Ovary (tissue), 9 donors: ENCODE data around the gene NCOA3. TPM values are rescaled to one million over a fixed set of nuclear protein-coding genes. Genes with fewer than 3 reads are reported as not detected.

Source experiments
- DNase-seq, 5 donors: peaks; one replicate each; pipeline ENCODE4 v3.0.0-alpha.2; 2019 to 2020
- H3K27ac ChIP-seq, 2 donors: fragments of 200-600 bp; one replicate each; pipeline versions ENCODE4 v1.5.1 to v1.8.0; 2019 to 2022
- H3K27me3 ChIP-seq: fragments of 200-600 bp; one replicate; pipeline ENCODE4 v1.8.0; 2022
- H3K36me3 ChIP-seq: fragments of 200-600 bp; sonication (generic); one replicate; pipeline ENCODE4 v1.5.1; 2019
- H3K4me1 ChIP-seq: one replicate; pipeline ENCODE4 v1.8.1; 2013; ENCODE audit warnings: mild to moderate bottlenecking, moderate library complexity; ENCODE audit not compliant: insufficient read depth
- H3K4me3 ChIP-seq: fragments of 200-600 bp; sonication (generic); one replicate; pipeline ENCODE4 v1.5.1; 2017
- H3K9me3 ChIP-seq, 2 donors: fragments of 200-600 bp in 1 of 2; sonication (generic) in 1 of 2; one replicate each; pipeline versions ENCODE4 v1.5.1 to v1.8.1; 2013 to 2019; ENCODE audit warnings: mild to moderate bottlenecking in 1 of 2, moderate library complexity in 1 of 2
- EP300 ChIP-seq: sonication (generic); formaldehyde crosslinking; IDR thresholded peaks from one replicate; pipeline ENCODE4 v1.6.1; 2017; ENCODE audit warnings: antibody characterized with exemption
- POLR2A ChIP-seq: fragments of 450-650 bp; IDR thresholded peaks from one replicate; pipeline ENCODE4 v1.6.1; 2017; ENCODE audit warnings: antibody characterized with exemption, mild to moderate bottlenecking, moderate library complexity
- WGBS, 3 donors: extraction: QIAGEN DNeasy Blood & Tissue Kit in 1 of 3; methylation state at CpG; one replicate each; pipeline versions ENCODE4 v1.1.5 to v1.1.7; 2013 to 2017; 5-methylcytosine and 5-hydroxymethylcytosine counted together
- intact Hi-C, 4 donors: fragments of 100-400 bp; cut with DNase I; formaldehyde crosslinking; loops; one replicate each; pipeline versions ENCODE4 v1.11.0 to v1.15.1; 2022 to 2023
- polyA plus RNA-seq, 2 donors: library from polyadenylated mRNA; stranded (reverse); fragments of 200-250 nt in 1 of 2; fragments of 350-450 nt in 1 of 2; fragmentation: Illumina TruSeq in 1 of 2; extraction: RNeasy Lipid Tissue Mini Kit (QIAGEN cat#74804) in 1 of 2; gene quantifications; one replicate each; pipeline ENCODE4 v1.2.3, GENCODE V29; 2013 to 2014
- total RNA-seq, 7 donors: library from RNA; depleted of rRNA in 2 of 7; stranded (reverse); fragments of >200 nt in 2 of 7; fragmentation: NEBNext Ultra II Directional in 3 of 7; extraction: Animal tissue kit (Norgen Biotek cat#: 25700) in 3 of 7; gene quantifications; one replicate each; pipeline versions ENCODE4 v1.1.0 to v1.2.4, GENCODE V29; 2016 to 2023
- TF ChIP-seq, protein P1 (sequence below), 3 donors: fragments of 450-650 bp in 2 of 3; fragments of 200-600 bp in 1 of 3; IDR thresholded peaks; one replicate each; pipeline versions ENCODE4 v1.5.1 to v1.8.0; 2016 to 2022; ENCODE audit warnings: antibody characterized with exemption in 3 of 3, mild to moderate bottlenecking in 1 of 3
- donor health status: DM: no; HTN: no; CAD: no; lungs with moderate emphysema.
- donor health status: DM: no; HTN: no; CAD: no.
- donor health status: Bipolar disorder and iron deficiency.
- donor health status: DM: yes; HTN: yes; CAD: no.
- donor health status: DM: no; HTN: no; CAD: no.
- donor health status: DM: yes; HTN: yes; CAD: no.

NCOA3 gene
- total and polyA plus RNA-seq, 9 donors: 8.2 to 32.4 (median 25.7) TPM

DNA sequence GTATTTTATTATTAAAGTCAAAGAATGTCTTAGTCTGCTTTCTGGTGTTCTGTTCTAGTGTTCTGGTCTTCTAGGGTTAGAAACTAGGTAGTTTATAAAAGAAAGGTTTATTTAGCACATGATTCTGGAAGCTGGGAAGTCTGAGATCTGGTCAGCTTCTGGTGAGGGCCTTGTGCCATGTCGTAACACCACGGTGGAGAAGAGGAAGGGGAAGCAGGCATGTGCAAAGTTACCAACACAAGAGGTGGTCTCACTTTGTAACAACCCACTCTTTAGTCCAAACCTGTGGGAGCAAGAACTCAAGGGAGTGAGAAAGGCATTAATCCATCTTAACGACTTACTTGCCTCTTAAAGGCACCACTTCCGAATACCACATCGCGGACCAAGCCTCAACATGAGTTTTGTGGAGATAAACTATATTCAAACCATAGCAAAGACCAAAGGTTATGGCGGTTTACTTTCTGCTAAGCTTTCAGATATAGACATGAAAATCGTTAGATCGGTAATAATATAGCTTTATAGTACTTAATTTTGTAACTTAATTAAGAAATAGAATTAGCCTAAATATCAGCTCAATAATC is 99.4 kb downstream of the NCOA3 start:
- TF ChIP-seq POLR2A (no peak), EP300 (no peak)
- TF ChIP-seq, protein P1, sequence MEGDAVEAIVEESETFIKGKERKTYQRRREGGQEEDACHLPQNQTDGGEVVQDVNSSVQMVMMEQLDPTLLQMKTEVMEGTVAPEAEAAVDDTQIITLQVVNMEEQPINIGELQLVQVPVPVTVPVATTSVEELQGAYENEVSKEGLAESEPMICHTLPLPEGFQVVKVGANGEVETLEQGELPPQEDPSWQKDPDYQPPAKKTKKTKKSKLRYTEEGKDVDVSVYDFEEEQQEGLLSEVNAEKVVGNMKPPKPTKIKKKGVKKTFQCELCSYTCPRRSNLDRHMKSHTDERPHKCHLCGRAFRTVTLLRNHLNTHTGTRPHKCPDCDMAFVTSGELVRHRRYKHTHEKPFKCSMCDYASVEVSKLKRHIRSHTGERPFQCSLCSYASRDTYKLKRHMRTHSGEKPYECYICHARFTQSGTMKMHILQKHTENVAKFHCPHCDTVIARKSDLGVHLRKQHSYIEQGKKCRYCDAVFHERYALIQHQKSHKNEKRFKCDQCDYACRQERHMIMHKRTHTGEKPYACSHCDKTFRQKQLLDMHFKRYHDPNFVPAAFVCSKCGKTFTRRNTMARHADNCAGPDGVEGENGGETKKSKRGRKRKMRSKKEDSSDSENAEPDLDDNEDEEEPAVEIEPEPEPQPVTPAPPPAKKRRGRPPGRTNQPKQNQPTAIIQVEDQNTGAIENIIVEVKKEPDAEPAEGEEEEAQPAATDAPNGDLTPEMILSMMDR (IDR thresholded peaks at IDR 0.05): no peak
- no peak for DNase-seq
- Histone ChIP-seq H3K27me3 (no peaks in the 10 kb centered on the region), H3K36me3 (no peaks in the 10 kb centered on the region), H3K27ac (no peak overlapping the region), H3K4me3 (no peak overlapping the region), H3K9me3 (no peaks in the 10 kb centered on the region), H3K4me1 (peaks cover 1% of the 10 kb centered on the region)
- intact Hi-C loops: loop anchor here in 1 of 4 donors (10.0 kb wide), 1 partner anchor 406 kb away; no protein-coding TSS in a partner anchor
- 83 to 90% (median 88%) methylated on average over 9 of the region's 9 CpGs for WGBS, 3 donors

DNA sequence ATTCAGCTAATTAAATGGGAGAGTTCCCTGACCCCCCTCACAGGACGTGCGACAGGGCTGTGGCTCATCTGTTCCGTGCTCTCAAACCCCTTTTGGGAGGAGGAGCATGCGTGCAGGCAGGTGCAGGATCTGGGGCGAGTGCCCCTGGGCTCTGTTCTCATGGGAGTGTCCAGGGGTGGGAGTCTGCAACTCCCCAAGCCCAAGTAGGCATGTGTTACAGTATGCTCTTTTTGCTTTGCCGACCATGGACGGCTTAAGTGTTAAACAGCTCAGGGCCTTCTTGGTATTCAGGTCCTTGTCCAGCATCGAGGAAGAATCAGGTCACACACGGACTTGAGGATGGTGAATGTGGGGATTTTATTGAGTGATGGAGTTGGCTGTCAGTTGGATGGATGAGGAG is 101.6 kb downstream of the NCOA3 start:
- Histone ChIP-seq H3K27ac (no peak overlapping the region), H3K4me3 (no peak overlapping the region), H3K27me3 (no peaks in the 10 kb centered on the region), H3K4me1 (peaks cover under 1% of the 10 kb centered on the region), H3K36me3 (no peaks in the 10 kb centered on the region), H3K9me3 (no peaks in the 10 kb centered on the region)
- intact Hi-C loops: loop anchor here in 1 of 4 donors (10.0 kb wide), 1 partner anchor 408 kb away; no protein-coding TSS in a partner anchor
- 97% methylated on average over 9 of the region's 9 CpGs for WGBS, 3 donors
- DNase-seq: no peak
- no peak for TF ChIP-seq EP300
- TF ChIP-seq, protein P1 (IDR thresholded peaks at IDR 0.05): no peak
- no peak for TF ChIP-seq POLR2A

DNA sequence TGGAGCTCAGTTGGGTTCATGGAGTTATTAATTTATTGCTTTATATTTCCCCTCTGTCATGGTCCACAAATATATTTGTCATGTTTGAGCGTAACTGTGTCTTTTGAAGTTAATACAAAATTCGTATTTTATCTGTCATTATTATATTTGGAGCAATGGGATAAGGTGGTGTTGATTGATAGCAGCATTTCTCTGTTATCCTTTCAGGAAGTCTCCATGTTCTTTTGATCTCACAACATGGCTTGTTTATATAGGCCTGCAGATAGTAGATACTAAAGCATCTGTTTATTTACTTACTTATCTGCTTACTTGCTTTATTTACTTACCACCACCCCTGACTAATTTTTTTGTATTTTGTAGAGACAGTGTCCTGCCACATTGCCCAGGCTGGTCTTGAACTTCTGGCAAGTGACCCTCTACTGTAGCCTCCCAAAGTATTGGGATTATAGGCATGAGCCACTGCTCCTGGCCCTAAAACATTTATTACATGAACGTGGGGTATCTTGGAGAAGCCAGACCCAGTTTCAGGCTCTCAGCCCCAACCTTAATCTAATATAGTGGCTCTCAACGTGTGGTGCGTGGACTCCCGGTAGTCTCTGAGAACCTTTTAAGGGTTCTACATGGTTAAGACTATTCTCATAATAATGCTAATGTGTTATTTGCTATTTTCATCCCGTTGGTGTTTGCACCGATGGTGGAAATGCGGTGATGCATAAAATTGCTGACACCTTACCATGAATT is 104.2 kb downstream of the NCOA3 start:
- H3K27me3 ChIP-seq: no peaks in the 10 kb centered on the region
- H3K27ac ChIP-seq: no peak overlapping the region
- no peaks in the 10 kb centered on the region for H3K4me1 ChIP-seq
- no peak overlapping the region for H3K4me3 ChIP-seq
- intact Hi-C loops: loop anchor here in 1 of 4 donors (10.0 kb wide), 1 partner anchor 411 kb away; no protein-coding TSS in a partner anchor
- H3K36me3 ChIP-seq: no peaks in the 10 kb centered on the region
- no peak for DNase-seq
- no peaks in the 10 kb centered on the region for H3K9me3 ChIP-seq
- WGBS, 3 donors: 83 to 86% (median 84%) methylated on average over 9 of the region's 9 CpGs
- TF ChIP-seq POLR2A: no peak
- TF ChIP-seq EP300: no peak
- TF ChIP-seq, protein P1 (IDR thresholded peaks at IDR 0.05): no peak

DNA sequence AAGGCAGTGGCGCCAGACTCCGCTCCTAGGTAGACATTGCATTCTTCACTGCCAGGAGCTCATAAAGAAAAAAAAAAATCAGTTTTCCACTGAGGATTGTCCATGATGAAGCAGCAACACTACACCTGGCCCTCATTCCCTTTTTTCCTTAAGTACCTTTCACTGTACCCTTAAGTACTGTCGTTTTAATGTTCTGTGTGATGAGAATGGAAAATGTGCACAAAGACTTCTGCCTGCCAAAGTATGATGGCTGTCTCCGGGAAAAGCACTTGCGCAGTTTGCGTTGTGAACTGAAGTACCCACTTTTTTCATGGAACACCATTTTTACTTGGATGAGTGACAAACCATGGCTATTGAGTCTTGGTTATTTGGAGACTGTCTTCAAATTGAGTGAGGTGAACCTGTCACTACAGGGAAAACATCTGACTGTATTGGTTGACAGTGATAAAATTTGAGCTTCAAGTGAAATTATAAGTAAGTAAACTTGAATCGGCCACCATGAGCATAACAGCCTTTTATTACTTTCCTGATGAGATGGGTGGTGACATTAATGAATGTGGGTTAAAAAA is 104.8 kb downstream of the NCOA3 start:
- 96 to 99% (median 97%) methylated on average over 7 of the region's 7 CpGs for WGBS, 3 donors
- Histone ChIP-seq H3K4me3 (no peak overlapping the region), H3K4me1 (no peaks in the 10 kb centered on the region), H3K9me3 (no peaks in the 10 kb centered on the region), H3K27me3 (no peaks in the 10 kb centered on the region), H3K36me3 (no peaks in the 10 kb centered on the region), H3K27ac (no peak overlapping the region)
- intact Hi-C loops: loop anchor here in 1 of 4 donors (10.0 kb wide), 1 partner anchor 412 kb away; no protein-coding TSS in a partner anchor
- DNase-seq: no peak
- TF ChIP-seq POLR2A (no peak), EP300 (no peak)
- TF ChIP-seq, protein P1 (IDR thresholded peaks at IDR 0.05): no peak
